Progenitor cell of endocrine pancreas (in vitro differentiated cells): ENCODE results near the gene CRLF3. TPM values are rescaled to one million over a fixed set of nuclear protein-coding genes. Genes with fewer than 3 reads are reported as not detected.
A peak's percentile ranks its signal among the peaks of the same experiment; 100 is the strongest.

Source experiments
- DNase-seq: peaks from one replicate; pipeline ENCODE4 v3.0.0; 2021; ENCODE audit warnings: low spot score; ENCODE audit not compliant: unreplicated experiment
- H3K27ac Mint-ChIP-seq: 2 replicates; pipeline ENCODE4 v1.8.0; 2021; ENCODE audit warnings: mild to moderate bottlenecking, moderate library complexity, mixed read lengths
- H3K27me3 Mint-ChIP-seq: 2 replicates; pipeline ENCODE4 v1.8.0; 2021; ENCODE audit warnings: mixed read lengths
- H3K36me3 Mint-ChIP-seq: 2 replicates; pipeline ENCODE4 v1.8.0; 2022; ENCODE audit warnings: mixed read lengths; ENCODE audit not compliant: insufficient read depth
- H3K4me1 Mint-ChIP-seq: 2 replicates; pipeline ENCODE4 v1.8.0; 2021; ENCODE audit warnings: low read depth, mixed read lengths
- H3K4me3 Mint-ChIP-seq: 2 replicates; pipeline ENCODE4 v1.8.0; 2021; ENCODE audit warnings: low read depth, mild to moderate bottlenecking, moderate library complexity, mixed read lengths
- H3K9me3 Mint-ChIP-seq: 2 replicates; pipeline ENCODE4 v1.8.0; 2021; ENCODE audit warnings: low read depth, mixed read lengths
- CTCF ChIP-seq: fragments of 200-600 bp; sonication (generic); IDR thresholded peaks from one replicate; pipeline ENCODE4 v1.5.0; 2021; ENCODE audit warnings: antibody characterized with exemption, mild to moderate bottlenecking; ENCODE audit not compliant: unreplicated experiment
- total RNA-seq: library from RNA; stranded (reverse); gene quantifications from 2 replicates; pipeline ENCODE4 v1.2.1, GENCODE V29; 2021

Gene CRLF3
- total RNA-seq, 1 donor from 2014 or later, result 11.3 TPM

GRCh38 chr17:30796016-30796415 is 28.5 kb downstream of the CRLF3 start:
- TF ChIP-seq CTCF, result no peak
- no peaks in the 10 kb centered on the region for H3K9me3 Mint-ChIP-seq
- H3K36me3 Mint-ChIP-seq, result peaks cover 27% of the 10 kb centered on the region
- no peaks in the 10 kb centered on the region for H3K27me3 Mint-ChIP-seq
- no peaks in the 10 kb centered on the region for H3K4me1 Mint-ChIP-seq
- DNase-seq, result no peak
- H3K4me3 Mint-ChIP-seq, result no peak overlapping the region
- H3K27ac Mint-ChIP-seq, result peak overlapping the region; percentile 33

- Mint-ChIP-seq H3K27ac (peak overlapping the region; percentile 38), H3K4me3 (no peak overlapping the region), H3K36me3 (peaks cover 29% of the 10 kb centered on the region), H3K27me3 (no peaks in the 10 kb centered on the region), H3K4me1 (peaks cover 8% of the 10 kb centered on the region), H3K9me3 (no peaks in the 10 kb centered on the region)
- no peak for TF ChIP-seq CTCF
- no peak for DNase-seq
Observed at GRCh38 chr17:30794372-30794771, 30.1 kb downstream of the CRLF3 start.

- H3K4me1 Mint-ChIP-seq, result peaks cover 13% of the 10 kb centered on the region
Observed at GRCh38 chr17:30793282-30793977, 31.1 kb downstream of the CRLF3 start.

GRCh38 chr17:30790279-30790678 is 34.2 kb downstream of the CRLF3 start:
- Mint-ChIP-seq H3K27me3 (no peaks in the 10 kb centered on the region), H3K36me3 (peaks cover 30% of the 10 kb centered on the region), H3K4me1 (peaks cover 13% of the 10 kb centered on the region), H3K9me3 (no peaks in the 10 kb centered on the region), H3K27ac (peak overlapping the region; percentile 4), H3K4me3 (no peak overlapping the region)
- TF ChIP-seq CTCF, result no peak
- DNase-seq, result no peak

More at GRCh38 chr17:30793282-30793977, 31.1 kb downstream of the CRLF3 start:
- Mint-ChIP-seq H3K9me3 (no peaks in the 10 kb centered on the region), H3K36me3 (peaks cover 30% of the 10 kb centered on the region), H3K4me3 (no peak overlapping the region), H3K27me3 (no peaks in the 10 kb centered on the region), H3K27ac (no peak overlapping the region)
- no peak for TF ChIP-seq CTCF
- DNase-seq, result no peak

- Mint-ChIP-seq H3K9me3 (no peaks in the 10 kb centered on the region), H3K27ac (peak overlapping the region; percentile 78), H3K27me3 (no peaks in the 10 kb centered on the region), H3K36me3 (peaks cover 29% of the 10 kb centered on the region), H3K4me3 (no peak overlapping the region), H3K4me1 (peaks cover 13% of the 10 kb centered on the region)
- DNase-seq, result no peak
- TF ChIP-seq CTCF, result no peak
Observed at GRCh38 chr17:30788918-30789317, 35.6 kb downstream of the CRLF3 start.
